Endothelial cell of umbilical vein (primary cell): ENCODE measurements around the gene EPRS1. TPM values are rescaled to one million over a fixed set of nuclear protein-coding genes. Genes with fewer than 3 reads are reported as not detected.

Experiments
- BruUV-seq: library from RNA; stranded (reverse); fragments of 400-500 nt; replicated peaks from 2 replicates; lab custom pipeline; 2021; lab: Mats Ljungman, UMichigan
- CTCF ChIA-PET: fragments of 300-600, 350-600 bp; sonication (Branson Sonifier 250); formaldehyde crosslinking; loops from one replicate; lab custom pipeline; 2021; ENCODE audit warnings: antibody characterized with exemption, inconsistent platforms; lab: Charles Lee
- POLR2A ChIA-PET: fragments of 300-600, 350-600 bp; sonication (Branson Sonifier 250); formaldehyde crosslinking; loops from one replicate; lab custom pipeline; 2021; ENCODE audit warnings: antibody characterized with exemption, inconsistent platforms; lab: Charles Lee
- DNase-seq: peaks from one replicate; pipeline ENCODE4 v3.0.0-alpha.2; 2011; ENCODE audit warnings: low read depth, low spot score
- FAIRE-seq: peaks from 2 replicates; lab custom pipeline; 2011; peaks lifted over from hg19 to GRCh38; lab: Jason Lieb, UNC
- H2AFZ ChIP-seq: 2 replicates; pipeline ENCODE4 v1.6.0; 2012; ENCODE audit warnings: low read depth, low read length, control low read depth, inconsistent platforms
- H3K27ac ChIP-seq: 2 replicates; pipeline ENCODE4 v1.5.1; 2011; ENCODE audit warnings: low read depth, mild to moderate bottlenecking, control low read depth, low read length, moderate library complexity; ENCODE audit not compliant: insufficient read depth
- H3K27me3 ChIP-seq, 2 experiments: 2 replicates each; pipeline versions ENCODE4 v1.6.0 to v1.6.1; 2011; ENCODE audit warnings: low read length in 2 of 2, mixed read lengths in 1 of 2; ENCODE audit not compliant: control insufficient read depth in 2 of 2, insufficient read depth in 2 of 2
- H3K36me3 ChIP-seq, 2 experiments: 2 replicates in 1 of 2; 3 replicates in 1 of 2; pipeline ENCODE4 v1.5.1; 2011; ENCODE audit warnings: low read length in 2 of 2, mild to moderate bottlenecking in 1 of 2, moderate library complexity in 1 of 2; ENCODE audit not compliant: control insufficient read depth in 2 of 2, insufficient read depth in 2 of 2; ENCODE audit errors: extremely low read depth in 1 of 2
- H3K4me1 ChIP-seq: 3 replicates; pipeline ENCODE4 v1.5.1; 2011; ENCODE audit warnings: mild to moderate bottlenecking, low read length; ENCODE audit not compliant: control insufficient read depth, insufficient read depth; ENCODE audit errors: extremely low read depth
- H3K4me2 ChIP-seq: 2 replicates; pipeline ENCODE4 v1.6.1; 2011; ENCODE audit warnings: low read length, control low read depth, mixed read lengths; ENCODE audit not compliant: insufficient read depth
- H3K4me3 ChIP-seq, 3 experiments: fragments of 200-600 bp in 1 of 3; sonication (generic), shearing (Covaris generic) in 1 of 3; replicated peaks in 1 of 3; 2 replicates each; pipeline ENCODE4 v1.5.1; 2011 to 2016; ENCODE audit warnings: control low read depth in 3 of 3, low read length in 3 of 3, mild to moderate bottlenecking in 2 of 3, inconsistent platforms in 1 of 3, low read depth in 1 of 3, moderate library complexity in 1 of 3; ENCODE audit not compliant: insufficient read depth in 1 of 3
- H3K79me2 ChIP-seq: 2 replicates; pipeline ENCODE4 v1.6.0; 2012; ENCODE audit warnings: low read length, inconsistent platforms; ENCODE audit not compliant: control insufficient read depth, insufficient read depth
- H3K9ac ChIP-seq: replicated peaks from 2 replicates; pipeline ENCODE3; 2011; ENCODE audit warnings: low read length, control low read depth; ENCODE audit not compliant: insufficient read depth; ENCODE audit errors: extremely low read depth
- H3K9me1 ChIP-seq: replicated peaks from 3 replicates; pipeline ENCODE4 v1.6.0; 2011; ENCODE audit warnings: mild to moderate bottlenecking, low read length; ENCODE audit not compliant: control insufficient read depth, insufficient read depth; ENCODE audit errors: extremely low read depth
- H3K9me3 ChIP-seq: replicated peaks from 2 replicates; pipeline ENCODE4 v1.5.1; 2012; ENCODE audit warnings: low read length, inconsistent platforms; ENCODE audit not compliant: control insufficient read depth, insufficient read depth
- H4K20me1 ChIP-seq: replicated peaks from 2 replicates; pipeline ENCODE3; 2011; ENCODE audit warnings: mild to moderate bottlenecking, low read length; ENCODE audit not compliant: control insufficient read depth, insufficient read depth; ENCODE audit errors: extremely low read depth
- EZH2 ChIP-seq: IDR thresholded peaks from 2 replicates; pipeline ENCODE4 v1.6.1; 2012; ENCODE audit warnings: borderline replicate concordance, low read depth, mild to moderate bottlenecking, moderate library complexity, low read length, inconsistent platforms; ENCODE audit not compliant: severe bottlenecking
- FOS ChIP-seq: IDR thresholded peaks from 2 replicates; pipeline ENCODE4 v1.6.1; 2011; ENCODE audit warnings: mild to moderate bottlenecking, low read length, moderate library complexity, borderline replicate concordance; ENCODE audit not compliant: insufficient read depth
- GATA2 ChIP-seq: IDR thresholded peaks from 2 replicates; pipeline ENCODE4 v1.7.0; 2011; ENCODE audit warnings: low read depth, mild to moderate bottlenecking, moderate library complexity, mixed read lengths, low read length; ENCODE audit not compliant: insufficient read length, insufficient read depth
- JUN ChIP-seq: IDR thresholded peaks from 2 replicates; pipeline ENCODE4 v1.6.1; 2011; ENCODE audit warnings: borderline replicate concordance, low read depth; ENCODE audit not compliant: insufficient read length, insufficient read depth
- MYC ChIP-seq: IDR thresholded peaks from one replicate; pipeline ENCODE4 v1.6.1; 2011; ENCODE audit warnings: mild to moderate bottlenecking, low read depth, low read length
- POLR2A ChIP-seq: IDR thresholded peaks from 2 replicates; pipeline ENCODE4 v1.6.1; 2012; ENCODE audit warnings: low read depth, mild to moderate bottlenecking, control low read depth, low read length
- POLR2AphosphoS5 ChIP-seq: IDR thresholded peaks from 2 replicates; pipeline ENCODE4 v1.6.1; 2012; ENCODE audit warnings: low read depth, mild to moderate bottlenecking, control low read depth, low read length, moderate library complexity; ENCODE audit not compliant: insufficient read depth
- dilution Hi-C: fragments of 300-500 bp; cut with MboI; formaldehyde crosslinking; loops from one replicate; pipeline ENCODE4 v1.15.0; 2019; ENCODE audit warnings: low sequenced_read_pairs; ENCODE audit not compliant: extremely low pct_ligation_motif_present
- intact Hi-C: fragments of 100-400 bp; cut with micrococcal nuclease; formaldehyde crosslinking; loops from one replicate; pipeline ENCODE4 v1.10.0; 2022
- polyA plus RNA-seq, 4 experiments: library from polyadenylated mRNA; depleted of rRNA in 3 of 4; stranded (reverse) in 3 of 4; unstranded in 1 of 4; fragments of >200 nt; gene quantifications; 2 replicates each; pipeline versions ENCODE4 v1.2.1 to v1.2.3, GENCODE V29; 2011 to 2012; ENCODE audit warnings: missing spikeins in 1 of 4
- total RNA-seq: library from RNA; stranded (reverse); gene quantifications from 2 replicates; pipeline ENCODE4 v1.2.3, GENCODE V29; 2021
- TF ChIP-seq, protein P1 (sequence below), 2 donors: IDR thresholded peaks; 1 replicate in 1 of 2; 2 replicates in 1 of 2; pipeline ENCODE4 v1.5.1; 2011; ENCODE audit warnings: low read length in 2 of 2, mild to moderate bottlenecking in 2 of 2, moderate library complexity in 2 of 2, control low read depth in 1 of 2, inconsistent platforms in 1 of 2, low read depth in 1 of 2; ENCODE audit not compliant: insufficient read depth in 1 of 2; ENCODE audit errors: extremely low read depth in 1 of 2
- TF ChIP-seq, protein P2 (sequence below): IDR thresholded peaks from 2 replicates; pipeline ENCODE4 v1.6.1; 2011; ENCODE audit not compliant: insufficient read depth, insufficient read length

Gene EPRS1
- total and polyA plus RNA-seq, 2 donors (not counting 3 experiments of a cell fraction or from before 2014, with no cell fraction given): 22.9 to 109 TPM

DNA sequence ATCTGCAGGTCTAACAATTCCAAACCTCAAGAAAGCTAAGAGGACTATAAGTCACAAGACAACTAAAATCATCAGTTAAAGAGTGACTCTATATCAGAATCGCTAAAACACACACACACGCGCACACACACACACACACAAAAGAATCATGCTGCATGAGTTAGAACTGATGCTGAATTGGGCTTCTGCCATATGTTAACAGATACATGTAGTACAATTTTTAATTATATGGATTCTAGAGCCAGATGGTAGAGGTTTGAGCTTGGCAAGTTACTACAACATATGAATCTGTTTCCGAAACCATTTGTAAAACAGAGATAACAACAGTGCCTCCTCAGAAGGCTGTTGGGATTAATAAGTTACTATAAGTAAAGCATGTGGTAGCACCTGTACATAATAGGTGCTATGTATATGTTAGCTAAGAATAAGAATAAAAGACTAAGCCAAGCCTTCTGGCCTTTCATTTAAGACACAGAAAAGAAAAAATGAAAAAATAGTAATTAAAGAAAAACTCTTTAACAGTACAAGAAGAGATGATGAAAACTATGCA, 17.9 kb downstream of the EPRS1 start:
- H3K9me3 ChIP-seq: no peaks in the 10 kb centered on the region
- no peak overlapping the region for H3K9ac ChIP-seq
- ChIA-PET CTCF (no interaction called here), POLR2A (no interaction called here)
- H3K4me1 ChIP-seq: no peaks in the 10 kb centered on the region
- H3K9me1 ChIP-seq: no peaks in the 10 kb centered on the region
- FAIRE-seq (no peak), DNase-seq (no peak)
- peaks cover 0 to 10% of the 10 kb centered on the region in 2 experiments for H3K36me3 ChIP-seq
- no peak overlapping the region for H3K4me3 ChIP-seq
- no peak overlapping the region for H2AFZ ChIP-seq
- no peak overlapping the region for H3K27ac ChIP-seq
- H3K79me2 ChIP-seq: no peaks in the 10 kb centered on the region
- intact Hi-C loops: no loop called here
- peaks cover 2% of the 10 kb centered on the region for H4K20me1 ChIP-seq
- H3K4me2 ChIP-seq: no peak overlapping the region
- BruUV-seq: no TSS peak
- dilution Hi-C loops: no loop called here
- no peak for TF ChIP-seq FOS
- no peak for TF ChIP-seq MYC
- TF ChIP-seq GATA2: no peak
- TF ChIP-seq JUN: no peak
- TF ChIP-seq, protein P1, sequence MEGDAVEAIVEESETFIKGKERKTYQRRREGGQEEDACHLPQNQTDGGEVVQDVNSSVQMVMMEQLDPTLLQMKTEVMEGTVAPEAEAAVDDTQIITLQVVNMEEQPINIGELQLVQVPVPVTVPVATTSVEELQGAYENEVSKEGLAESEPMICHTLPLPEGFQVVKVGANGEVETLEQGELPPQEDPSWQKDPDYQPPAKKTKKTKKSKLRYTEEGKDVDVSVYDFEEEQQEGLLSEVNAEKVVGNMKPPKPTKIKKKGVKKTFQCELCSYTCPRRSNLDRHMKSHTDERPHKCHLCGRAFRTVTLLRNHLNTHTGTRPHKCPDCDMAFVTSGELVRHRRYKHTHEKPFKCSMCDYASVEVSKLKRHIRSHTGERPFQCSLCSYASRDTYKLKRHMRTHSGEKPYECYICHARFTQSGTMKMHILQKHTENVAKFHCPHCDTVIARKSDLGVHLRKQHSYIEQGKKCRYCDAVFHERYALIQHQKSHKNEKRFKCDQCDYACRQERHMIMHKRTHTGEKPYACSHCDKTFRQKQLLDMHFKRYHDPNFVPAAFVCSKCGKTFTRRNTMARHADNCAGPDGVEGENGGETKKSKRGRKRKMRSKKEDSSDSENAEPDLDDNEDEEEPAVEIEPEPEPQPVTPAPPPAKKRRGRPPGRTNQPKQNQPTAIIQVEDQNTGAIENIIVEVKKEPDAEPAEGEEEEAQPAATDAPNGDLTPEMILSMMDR (IDR thresholded peaks at IDR 0.05; ENCODE audit: extremely low read depth in 1 of 2, insufficient read depth in 1 of 2, low read depth in 1 of 2, low read length in 2 of 2): no peak
- no peak for TF ChIP-seq EZH2
- no peak for TF ChIP-seq POLR2A
- TF ChIP-seq, protein P2, sequence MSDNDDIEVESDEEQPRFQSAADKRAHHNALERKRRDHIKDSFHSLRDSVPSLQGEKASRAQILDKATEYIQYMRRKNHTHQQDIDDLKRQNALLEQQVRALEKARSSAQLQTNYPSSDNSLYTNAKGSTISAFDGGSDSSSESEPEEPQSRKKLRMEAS: no peak
- TF ChIP-seq POLR2AphosphoS5: no peak
- H3K27me3 ChIP-seq: no peaks in the 10 kb centered on the region
